HG02938 (cell line): Measurements from ENCODE around the gene CDH5.

Experiments used
- ATAC-seq: cut with Tn5 transposase; IDR thresholded peaks from one replicate; pipeline ENCODE4 v1.9.1; 2021; ENCODE audit warnings: mild to moderate bottlenecking, moderate library complexity; ENCODE audit not compliant: unreplicated experiment

Gene CDH5

DNA sequence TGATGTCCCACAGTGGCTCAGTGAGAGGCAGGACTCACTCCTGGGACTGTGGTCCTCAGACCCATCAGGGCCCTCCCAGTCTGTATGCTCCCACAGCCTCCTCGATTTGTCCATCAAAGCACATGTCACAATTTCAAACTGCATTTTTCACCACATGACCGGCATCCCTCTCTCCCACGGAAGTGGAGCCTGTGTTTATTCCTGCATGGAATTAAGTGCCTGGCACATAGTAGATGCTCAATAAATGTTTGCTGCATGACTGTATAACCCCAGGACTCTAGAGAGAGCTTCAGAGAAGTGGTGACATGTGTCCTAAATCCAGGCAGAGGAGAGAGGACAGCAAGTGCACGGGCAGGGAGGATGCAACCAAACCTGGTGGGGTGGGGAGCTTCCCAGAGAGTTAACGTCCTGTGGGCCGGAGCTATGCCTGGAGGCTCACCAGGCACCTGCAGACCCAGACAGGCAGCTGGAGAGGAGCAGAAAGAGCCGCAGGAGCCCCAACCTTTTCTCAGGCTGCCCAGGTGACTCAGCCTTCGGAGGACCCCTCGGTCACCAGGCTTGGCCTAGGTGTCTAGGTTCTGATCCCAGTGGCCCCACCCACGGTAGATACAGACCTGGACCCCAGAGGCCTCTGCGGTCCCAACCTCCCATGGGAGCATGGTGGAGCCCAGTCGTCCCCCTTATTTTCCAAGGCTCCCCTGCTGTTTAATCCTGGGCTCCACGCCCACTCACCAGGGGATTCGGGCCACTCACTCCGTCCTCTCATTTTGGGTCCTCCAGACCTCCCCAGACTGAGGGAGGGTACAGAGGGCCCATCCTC is 5.8 kb downstream of the CDH5 start:
- no peak for ATAC-seq

GRCh38 chr16:66372898-66373155 is 6.3 kb downstream of the CDH5 start:
- no peak for ATAC-seq

DNA sequence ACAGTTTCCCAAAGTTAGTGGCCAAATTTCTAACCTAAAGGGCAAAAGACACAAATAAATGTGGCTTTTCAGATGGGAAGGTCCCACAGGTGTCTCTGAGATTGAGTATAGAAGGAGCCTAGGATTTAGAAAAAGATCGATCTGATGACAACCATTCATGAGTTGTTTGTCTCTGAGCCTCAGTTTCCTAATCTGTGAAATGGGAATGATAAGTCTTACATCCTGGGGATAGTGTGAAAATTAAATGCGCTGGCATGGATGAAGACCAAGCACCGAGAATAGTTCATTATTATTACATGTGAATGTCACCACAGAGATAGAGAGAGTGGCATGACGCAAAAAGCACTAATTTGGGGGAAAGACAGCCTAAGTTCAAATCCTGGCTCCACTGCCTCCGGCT is 7.2 kb downstream of the CDH5 start:
- no peak for ATAC-seq

- ATAC-seq, result no peak
Measured at GRCh38 chr16:66374176-66374575, 7.7 kb downstream of the CDH5 start.

DNA sequence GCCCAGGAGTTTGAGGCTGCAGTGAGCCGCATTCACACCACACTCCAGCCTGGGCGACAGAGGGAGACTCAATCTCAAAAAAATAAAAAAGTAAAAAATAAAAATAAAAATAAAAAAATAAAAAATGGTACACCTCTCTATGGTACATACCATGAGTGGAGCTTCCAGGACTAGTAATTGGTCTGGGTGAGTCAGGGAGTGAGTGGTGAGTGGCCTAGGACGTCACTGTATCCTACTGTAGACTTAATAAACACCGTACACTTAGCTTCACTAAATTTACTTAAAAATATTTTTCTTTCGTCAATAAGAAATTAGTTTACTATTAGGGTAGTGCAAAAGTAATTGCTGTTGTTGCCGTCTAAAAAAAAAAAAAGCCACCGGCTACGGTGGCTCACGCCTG is 9.0 kb downstream of the CDH5 start:
- ATAC-seq, result no peak

DNA sequence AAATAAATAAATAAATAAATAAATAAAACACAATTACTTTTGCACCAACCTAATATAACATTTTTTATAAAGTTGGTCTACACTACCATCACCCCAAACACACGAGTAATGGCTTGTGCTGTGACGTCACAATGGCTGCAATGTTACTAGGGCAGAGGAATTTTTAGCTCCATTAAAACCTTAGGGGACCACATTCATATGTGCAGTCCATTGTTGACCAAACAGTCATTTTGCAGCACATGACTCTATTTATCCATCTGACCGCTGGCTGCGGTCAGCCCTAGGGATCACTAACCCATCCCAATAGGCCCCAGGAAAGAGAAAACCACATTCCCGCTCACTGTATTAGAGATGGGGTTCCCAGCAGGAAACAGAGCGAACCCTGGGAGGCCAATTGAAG is 9.6 kb downstream of the CDH5 start:
- ATAC-seq, result no peak

DNA sequence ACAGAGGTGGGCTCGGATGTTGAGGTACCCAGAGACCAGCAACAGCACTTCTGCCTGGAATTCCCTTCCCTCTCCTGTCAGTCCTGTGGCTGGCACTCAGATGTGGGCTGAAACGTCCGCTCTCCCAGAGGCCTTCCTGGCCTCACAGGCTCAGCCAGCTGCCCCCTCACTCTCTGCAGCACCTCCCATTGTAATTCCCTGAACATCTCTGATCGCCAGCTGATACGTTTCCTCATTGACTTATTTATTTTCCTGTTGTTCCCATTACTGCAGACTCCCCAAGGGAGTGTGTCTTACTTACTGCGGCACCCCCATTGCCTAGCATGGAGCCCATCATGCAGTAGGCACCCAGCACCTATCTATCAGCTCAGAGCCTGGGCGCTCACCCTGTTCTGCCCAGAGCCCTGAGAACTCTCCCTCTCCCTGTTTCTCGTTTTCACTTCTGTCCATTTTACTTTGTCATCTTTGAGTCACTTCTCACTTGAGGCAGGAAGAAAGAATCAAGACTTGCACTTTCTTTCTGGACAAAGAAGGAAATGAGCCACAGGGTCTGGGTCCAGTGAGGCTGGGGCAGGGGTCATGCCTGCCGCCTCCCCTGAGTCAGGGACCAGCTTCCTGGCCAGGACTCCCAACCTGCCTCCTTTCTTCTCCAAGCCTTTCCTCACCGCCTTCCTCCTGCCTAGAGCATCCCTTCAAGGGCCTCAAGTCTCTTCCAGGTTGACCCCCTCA is 10.2 kb downstream of the CDH5 start:
- no peak for ATAC-seq

DNA sequence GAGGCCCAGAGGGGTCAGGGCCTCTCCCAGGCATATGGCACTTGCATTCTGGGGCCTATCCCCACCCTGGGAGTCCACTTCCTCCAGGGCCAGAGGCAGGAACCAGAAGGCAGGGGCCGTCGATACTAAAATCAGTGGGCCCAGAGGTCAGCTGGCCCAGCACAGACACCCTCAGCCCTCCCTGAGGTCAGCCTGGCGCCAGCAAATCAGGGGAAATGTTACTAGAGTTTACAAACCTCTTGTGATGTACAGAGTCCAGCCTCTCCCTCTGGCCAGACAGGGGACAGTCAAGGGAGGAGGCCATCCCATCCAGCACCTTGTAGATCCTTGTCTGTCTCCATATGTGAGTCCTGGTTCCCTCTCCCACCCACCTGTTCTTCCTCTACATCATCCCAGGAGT is 10.8 kb downstream of the CDH5 start:
- no peak for ATAC-seq

DNA sequence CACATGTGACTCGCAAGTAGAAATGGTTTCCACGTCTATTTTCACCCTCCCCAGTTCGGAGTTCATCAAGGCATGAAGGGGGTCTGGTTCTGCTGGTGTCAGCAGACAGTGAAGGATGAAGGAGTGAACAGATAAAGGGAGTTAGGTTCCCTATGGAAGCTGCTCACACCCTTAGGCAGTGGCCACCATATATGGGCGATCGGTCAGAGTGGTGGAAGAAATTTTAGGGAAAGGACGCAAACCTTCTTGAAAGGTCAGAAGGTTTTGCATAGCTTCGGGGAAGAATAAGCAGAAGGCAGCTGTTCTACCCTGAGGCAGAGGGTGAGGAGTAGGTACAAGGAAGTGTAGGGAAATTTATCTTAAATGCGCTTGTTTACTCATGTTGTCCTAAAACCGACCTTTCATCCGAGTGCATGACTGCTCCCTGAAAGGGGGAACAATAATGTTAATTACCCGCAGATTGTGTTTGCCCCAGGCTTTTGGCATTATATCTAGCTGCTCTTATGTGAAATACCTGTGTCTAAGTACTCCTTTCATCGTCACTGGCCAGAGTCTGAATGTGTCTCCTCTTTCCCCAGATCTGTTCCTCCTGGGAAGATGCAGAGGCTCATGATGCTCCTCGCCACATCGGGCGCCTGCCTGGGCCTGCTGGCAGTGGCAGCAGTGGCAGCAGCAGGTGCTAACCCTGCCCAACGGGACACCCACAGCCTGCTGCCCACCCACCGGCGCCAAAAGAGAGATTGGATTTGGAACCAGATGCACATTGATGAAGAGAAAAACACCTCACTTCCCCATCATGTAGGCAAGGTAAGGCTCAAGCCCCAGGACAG is 12.5 kb downstream of the CDH5 start:
- ATAC-seq, result no peak

- no peak for ATAC-seq
Measured at GRCh38 chr16:66379571-66379941, 13.1 kb downstream of the CDH5 start.

- ATAC-seq, result no peak
Measured at GRCh38 chr16:66380421-66380820, 13.9 kb downstream of the CDH5 start.

DNA sequence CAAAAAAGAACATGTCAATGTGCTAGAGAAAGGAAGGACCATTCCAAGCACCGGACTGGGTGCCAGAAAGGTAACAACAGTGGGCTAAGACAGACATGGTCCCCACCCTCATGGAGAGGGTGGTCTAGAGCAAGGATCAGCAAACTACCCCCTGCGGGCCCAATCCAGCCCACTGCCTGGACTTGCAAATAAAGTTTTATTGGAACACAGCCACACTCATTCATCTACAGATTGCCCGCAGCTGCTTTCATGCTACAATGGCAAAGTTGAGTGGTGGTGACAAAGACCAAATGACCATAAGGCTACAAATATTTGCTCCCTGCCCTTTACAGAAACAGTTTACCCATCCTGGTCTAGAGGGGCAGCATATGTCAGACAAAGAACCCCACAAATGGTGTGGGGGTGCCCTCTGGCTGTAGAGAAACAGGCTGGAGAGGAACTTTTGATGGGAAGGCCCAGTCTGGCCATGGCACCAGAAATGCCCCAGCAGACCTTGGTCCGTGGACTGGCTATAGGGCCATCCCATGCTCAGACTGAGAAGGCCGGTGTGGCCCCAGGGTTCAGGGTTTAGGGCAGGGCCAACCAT is 15.2 kb downstream of the CDH5 start:
- ATAC-seq, result no peak

- no peak for ATAC-seq
Measured at GRCh38 chr16:66382171-66382965, 15.9 kb downstream of the CDH5 start.

DNA sequence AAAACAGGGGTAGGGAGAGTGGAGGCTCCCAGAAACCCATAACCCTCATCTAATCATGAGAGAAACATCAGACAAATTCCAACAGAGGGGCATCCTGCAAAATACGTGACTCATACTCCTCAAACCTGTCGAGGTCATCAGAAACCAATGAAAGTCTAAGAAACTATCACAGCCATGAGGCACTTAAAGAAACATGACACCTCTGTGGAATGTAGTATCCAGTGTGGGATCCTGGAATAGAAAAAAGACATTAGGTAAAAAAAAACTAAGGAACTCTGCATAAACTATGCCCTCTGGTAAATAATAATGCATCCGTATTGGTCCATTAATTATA is 16.4 kb downstream of the CDH5 start:
- ATAC-seq, result no peak

DNA sequence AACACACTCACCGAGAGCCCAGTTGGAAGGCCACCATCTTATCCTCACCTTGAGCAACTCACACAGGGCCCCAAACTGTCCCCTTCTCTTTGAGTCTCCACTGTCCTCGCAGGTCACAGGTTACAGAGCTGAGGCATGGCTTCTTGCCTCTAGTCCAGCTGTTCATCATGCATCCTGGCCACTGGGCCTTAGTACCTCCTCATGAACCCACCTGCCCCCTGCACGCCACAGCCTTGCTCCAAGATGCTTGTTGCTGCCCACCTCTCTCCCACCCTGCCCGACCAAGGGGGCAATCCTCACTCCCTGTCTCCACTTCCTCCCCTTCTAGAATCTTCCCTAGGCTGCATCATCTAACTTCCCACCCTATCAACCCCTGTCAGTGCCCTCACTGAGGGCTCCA is 17.1 kb downstream of the CDH5 start:
- no peak for ATAC-seq

GRCh38 chr16:66385415-66385814 is 18.9 kb downstream of the CDH5 start:
- ATAC-seq, result no peak

DNA sequence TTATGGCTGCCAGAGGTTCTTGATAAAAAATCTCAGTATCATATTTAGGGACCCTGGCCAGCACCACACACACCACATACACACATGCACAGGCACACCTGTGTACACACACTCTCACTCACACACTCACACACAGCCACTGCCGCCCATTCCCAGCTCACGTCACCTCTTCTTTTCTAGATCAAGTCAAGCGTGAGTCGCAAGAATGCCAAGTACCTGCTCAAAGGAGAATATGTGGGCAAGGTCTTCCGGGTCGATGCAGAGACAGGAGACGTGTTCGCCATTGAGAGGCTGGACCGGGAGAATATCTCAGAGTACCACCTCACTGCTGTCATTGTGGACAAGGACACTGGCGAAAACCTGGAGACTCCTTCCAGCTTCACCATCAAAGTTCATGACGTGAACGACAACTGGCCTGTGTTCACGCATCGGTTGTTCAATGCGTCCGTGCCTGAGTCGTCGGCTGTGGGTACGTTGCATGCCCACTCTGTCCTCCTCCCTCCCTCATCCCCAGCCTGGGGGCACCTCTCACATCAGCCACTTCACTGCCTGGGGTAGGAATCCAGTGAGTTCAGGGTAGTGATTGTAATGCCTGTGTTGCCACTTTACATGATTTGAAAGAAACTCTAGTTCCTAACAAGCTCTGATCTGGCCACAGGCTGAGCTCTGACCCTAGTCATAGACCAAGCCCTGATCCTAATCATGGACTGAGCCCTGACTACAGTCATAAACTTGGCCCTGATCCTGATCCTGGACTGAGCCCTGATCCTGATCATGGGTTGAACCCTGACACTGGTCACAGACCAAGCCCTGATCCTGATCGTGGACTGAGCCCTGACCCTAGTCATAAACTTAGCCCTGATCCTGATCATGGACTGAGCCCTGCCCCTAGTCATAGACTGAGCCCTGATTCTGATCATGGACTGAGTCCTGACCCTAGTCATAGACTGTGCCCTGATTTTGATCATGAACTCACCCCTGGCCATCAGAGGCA is 20.4 kb downstream of the CDH5 start:
- ATAC-seq, result no peak

- no peak for ATAC-seq
Measured at GRCh38 chr16:66387817-66388332, 21.4 kb downstream of the CDH5 start.

DNA sequence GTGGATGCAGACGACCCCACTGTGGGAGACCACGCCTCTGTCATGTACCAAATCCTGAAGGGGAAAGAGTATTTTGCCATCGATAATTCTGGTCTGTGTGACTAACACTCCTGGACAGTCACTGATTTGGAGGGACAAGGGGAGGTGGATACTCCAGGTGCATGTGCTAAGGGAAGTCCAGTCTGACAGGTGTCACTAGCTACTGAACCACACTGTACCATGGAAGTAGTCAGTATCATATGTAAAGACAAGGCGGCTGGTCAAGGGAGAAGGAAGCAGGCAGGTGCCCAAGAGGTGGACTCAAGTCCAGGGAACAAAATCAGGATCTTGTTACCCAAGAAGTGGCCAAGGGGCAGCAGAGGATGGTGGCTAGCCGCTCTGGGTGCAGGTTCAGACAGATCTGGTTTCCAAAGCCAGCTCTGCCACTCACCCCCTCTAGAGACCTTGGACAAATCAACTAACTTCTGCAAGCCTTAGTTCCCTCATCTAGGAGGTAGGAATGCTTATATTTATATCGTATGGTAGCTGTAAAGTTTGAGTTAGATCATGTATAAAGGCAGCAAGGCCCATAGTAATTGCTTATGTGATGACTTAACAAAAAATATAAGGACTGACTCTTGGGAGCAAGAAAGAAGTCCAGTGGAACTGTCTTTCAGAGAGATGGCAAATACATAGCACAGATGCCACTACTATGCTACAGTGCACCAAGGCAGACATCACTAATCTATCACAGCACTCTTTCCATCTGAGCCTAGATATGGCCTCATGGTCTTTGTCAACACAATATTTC is 22.1 kb downstream of the CDH5 start:
- no peak for ATAC-seq
